RPMI8226 (cell line): ENCODE measurements around the gene PLPPR1.
"Not testable (repeated sequence)": the region's sequence is repeated elsewhere in the genome, so short reads cannot be mapped to it uniquely, and the experiment has no call there.

Experiments used
- DNase-seq: peaks from one replicate; pipeline ENCODE4 v3.0.0-alpha.2; 2015

Gene PLPPR1

GRCh38 chr9:101127369-101127768, 98.8 kb downstream of the PLPPR1 start:
- DNase-seq = not testable (repeated sequence)

DNA sequence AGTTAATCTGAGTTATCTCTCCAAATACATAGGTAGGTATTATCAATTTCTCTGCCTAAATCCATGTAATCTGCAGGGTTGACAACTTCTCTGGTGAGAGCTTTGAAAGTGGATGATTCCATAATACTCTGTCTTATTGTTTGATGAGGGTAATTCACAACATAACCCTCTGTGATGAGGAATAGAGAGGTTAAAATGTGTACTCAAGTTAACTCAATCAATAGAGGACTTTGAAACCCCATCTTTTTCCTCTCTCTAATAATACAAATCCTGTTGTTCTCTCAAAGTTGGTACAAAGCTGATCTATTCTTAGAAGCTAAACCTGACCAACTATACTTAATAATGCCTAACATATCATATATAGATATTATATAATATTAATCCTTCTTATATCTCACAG, 100.1 kb downstream of the PLPPR1 start:
- DNase-seq = no peak

GRCh38 chr9:101130054-101130453, 101.5 kb downstream of the PLPPR1 start:
- no peak for DNase-seq

GRCh38 chr9:101131326-101131725, 102.8 kb downstream of the PLPPR1 start:
- DNase-seq = no peak

DNA sequence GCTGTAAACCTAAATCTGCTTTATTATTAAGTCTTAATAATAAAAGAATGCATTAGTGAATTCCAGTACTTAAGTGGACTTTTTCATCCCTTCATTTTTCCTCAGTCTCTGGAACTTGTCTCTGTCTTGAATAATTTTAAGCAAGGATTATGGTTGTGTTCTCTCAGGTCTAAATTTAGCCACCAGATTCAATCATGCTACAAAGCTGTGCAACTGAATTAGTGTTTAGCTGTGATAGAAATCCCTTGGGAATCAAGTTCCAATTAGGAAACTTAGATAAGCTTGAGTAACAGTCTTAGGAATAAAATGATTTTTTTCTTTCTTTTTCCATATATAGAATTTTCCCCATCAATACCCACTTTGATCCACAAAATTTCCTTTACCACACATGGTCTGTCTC, 104.3 kb downstream of the PLPPR1 start:
- DNase-seq = no peak

GRCh38 chr9:101138509-101138908, 110.0 kb downstream of the PLPPR1 start:
- DNase-seq = no peak

DNA sequence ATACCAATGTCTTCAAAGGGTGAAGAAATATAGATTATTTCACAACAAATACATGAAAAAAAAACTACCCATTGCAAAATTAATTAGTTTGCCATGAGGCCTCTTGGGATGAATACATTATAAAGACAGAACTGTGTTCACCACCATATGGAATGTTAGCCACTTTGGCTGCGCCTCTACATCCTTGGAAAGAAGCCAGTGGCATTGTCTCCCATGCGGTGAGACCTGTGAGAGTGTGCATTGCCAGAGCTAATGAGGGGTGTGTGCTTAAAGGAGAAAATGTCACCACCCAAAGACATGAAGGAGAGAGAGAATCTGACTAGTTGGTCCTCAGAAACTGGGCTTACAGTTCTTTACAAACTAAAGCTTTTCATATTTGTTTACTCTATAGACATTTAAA, 110.6 kb downstream of the PLPPR1 start:
- DNase-seq = no peak

DNA sequence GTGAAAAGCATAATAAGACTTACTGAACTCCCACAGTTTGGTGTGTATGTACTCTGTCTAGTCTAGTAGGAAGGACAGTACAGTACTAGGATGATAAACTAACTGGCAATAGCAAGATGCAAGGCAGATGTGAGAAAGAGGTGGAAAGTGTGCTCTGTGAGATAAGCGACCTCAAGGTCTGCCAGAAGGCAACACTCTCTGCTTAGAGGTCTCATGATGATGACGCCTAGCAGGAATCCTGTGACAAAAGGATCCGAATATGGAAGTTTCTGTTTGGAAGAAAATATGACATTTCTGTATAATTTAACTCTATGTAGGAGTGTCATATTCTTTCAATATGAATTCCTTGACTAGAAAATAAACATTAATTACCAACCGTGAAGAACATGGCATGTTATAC, 112.2 kb downstream of the PLPPR1 start:
- DNase-seq = no peak

GRCh38 chr9:101146508-101146907, 118.0 kb downstream of the PLPPR1 start:
- DNase-seq = no peak

- DNase-seq = no peak
These were observed 119.8 kb downstream of the PLPPR1 start for GRCh38 chr9:101148344-101148743.

- DNase-seq = no peak
These were observed 129.8 kb downstream of the PLPPR1 start for GRCh38 chr9:101158361-101158760.

DNA sequence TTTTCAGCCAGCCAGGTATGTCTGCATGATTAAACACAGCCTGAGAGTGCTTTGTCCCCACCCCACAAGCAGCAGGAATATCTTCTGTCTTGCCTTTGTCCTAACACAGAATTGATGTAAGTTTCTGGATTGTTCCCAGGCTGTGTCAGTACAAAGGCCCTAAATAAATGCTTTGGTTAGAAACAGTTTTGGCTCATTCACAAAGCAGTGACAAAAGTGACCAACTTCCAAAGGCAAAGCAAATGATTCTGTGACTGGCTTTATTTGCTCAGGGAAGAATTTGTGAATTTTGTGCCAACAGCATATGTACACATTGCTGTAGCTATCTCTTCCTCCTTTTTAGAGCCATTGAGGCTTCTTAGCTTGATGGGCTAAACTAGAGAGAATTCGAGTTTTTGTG, 133.7 kb downstream of the PLPPR1 start:
- no peak for DNase-seq

DNA sequence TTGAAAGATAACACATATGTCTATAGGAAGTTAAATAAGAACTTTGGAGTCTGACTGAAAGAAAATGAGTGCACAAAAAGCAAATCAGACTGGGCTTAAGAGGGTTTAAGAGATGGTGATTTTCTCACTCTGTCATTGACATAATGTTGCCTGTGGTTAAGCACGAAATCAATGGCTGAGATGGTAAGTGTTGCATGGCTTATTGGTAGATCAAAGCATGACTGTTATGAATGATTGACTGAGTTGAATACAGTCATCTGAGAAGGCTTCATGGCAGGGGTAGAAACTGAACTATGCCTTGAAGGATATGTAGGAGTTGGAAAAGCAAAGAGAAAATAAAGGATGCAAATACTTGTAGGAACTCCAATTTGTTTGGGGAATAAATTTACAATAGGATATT, 136.6 kb downstream of the PLPPR1 start:
- DNase-seq = no peak

DNA sequence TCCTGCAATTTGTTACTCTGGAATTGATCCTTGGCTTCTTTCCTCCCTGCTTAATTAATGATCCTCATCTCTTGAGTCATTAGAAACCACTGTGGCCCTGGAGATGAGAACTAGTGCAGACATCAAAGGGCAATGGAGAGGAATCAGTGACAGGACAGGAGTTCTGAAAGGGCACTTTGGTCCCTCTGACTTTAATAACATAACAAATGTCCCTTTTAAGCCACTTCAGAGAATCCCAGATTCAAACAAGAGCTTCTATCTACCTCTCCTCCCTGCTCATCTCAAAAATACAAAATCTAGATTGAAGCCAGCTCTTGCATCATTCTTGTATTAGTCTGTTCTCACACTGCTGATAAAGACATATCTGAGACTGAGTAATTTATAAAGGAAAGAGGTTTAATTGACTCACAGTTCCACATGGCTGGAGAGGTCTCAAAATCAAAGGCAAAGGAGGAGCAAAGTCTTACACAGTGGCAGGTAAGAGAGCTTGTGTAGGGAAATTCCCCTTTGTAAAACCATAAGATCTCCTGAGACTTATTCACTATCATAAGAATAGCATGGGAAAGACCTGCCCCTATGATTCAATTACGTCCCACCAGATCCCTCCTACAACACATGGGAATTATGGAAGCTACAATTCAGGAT, 139.1 kb downstream of the PLPPR1 start:
- no peak for DNase-seq

DNA sequence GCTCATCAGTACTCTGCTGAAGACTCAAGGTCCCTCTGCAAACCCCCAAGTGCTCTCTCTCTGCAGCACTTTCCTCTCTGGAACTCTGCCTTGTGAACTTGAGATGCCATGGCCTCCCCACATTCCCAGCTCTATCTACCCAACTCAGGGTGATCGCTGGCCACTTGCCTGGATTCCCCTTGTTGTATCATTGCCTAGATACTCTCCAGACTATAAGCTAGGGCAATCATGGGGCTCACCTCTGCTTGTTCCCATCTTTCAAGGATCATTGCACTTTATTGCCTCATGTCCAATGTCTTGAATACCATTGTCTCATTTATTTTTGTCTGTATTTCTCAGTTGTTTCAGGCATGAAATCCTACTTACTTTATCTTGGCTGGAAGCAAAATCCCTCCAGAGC, 144.1 kb downstream of the PLPPR1 start:
- DNase-seq = no peak

DNA sequence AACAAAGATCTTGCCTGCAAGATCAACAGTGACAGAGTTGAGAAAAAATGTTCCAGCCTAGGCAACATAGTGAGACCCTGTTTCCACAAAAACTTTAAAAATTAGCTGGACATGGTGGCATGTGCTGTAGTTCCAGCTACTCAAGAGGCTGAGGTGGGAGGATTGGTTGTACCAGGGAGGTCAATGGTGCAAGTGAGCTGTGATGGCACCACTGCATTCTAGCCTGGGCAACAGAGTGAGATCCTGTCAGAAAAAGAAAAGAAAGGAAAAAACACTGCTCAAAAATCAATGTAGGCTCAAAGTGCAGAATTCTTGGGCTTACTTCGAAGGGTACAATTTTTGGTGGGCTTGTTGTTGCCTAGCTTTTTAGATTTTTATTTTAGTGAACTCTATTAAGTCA, 145.4 kb downstream of the PLPPR1 start:
- DNase-seq = no peak

DNA sequence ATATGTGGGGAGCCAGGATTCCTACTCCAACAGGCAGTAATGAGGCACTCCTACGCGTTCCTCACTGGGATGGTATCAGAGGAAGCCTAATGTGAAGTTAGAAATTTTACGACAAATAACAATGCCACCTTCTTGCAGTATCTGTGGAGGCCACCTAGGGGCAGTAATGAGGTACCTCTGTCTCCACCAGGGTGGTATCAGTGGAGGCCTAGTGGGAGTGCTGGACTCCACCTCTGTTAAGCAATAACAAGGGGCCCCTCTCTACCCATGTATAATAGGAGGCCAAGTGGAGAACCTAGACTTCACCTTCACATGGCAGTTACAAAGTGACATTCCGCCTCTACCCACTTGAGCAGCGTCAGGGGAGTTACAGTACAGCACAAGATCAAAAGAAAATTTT, 147.9 kb downstream of the PLPPR1 start:
- DNase-seq = no peak

GRCh38 chr9:101184813-101185278, 156.3 kb downstream of the PLPPR1 start:
- DNase-seq = no peak

GRCh38 chr9:101191723-101192122, 163.2 kb downstream of the PLPPR1 start:
- no peak for DNase-seq

DNA sequence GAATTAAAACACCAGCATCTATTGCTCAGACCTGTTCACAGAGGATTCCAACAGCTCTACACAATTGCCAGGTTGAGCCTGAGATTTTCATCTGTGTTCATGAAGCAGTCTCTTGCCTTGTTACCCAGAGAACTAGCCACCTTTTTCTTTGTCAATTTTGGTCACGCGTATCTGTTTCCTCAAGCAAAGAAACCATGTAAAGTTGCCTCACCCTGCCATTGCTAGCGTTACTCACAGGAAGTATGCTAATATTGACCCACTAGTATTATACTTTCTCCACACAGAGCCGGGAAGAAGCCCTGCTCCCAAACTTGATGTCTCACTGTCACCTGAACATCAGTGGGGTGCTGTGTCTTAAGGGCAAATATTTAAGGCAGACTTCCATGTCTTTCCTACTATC, 168.5 kb downstream of the PLPPR1 start:
- no peak for DNase-seq

DNA sequence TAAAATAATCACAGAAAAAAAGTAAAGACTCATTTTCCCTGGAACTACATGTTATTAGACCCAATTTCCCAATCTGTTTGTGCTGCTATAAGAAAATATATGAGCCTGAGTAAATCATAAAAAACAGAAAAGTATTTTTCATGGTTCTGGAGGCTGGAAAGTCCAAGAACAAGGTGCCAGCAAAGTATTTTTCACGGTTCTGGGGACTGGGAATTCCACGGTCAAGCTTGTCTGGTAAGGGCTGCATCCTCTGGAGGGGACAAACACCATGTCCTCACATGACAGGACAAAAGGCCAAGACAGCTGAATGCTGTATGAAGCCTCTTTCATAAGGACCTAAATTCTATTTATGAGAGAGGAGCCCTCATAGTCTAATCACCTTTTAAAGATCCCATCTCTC, 172.3 kb downstream of the PLPPR1 start:
- no peak for DNase-seq

DNA sequence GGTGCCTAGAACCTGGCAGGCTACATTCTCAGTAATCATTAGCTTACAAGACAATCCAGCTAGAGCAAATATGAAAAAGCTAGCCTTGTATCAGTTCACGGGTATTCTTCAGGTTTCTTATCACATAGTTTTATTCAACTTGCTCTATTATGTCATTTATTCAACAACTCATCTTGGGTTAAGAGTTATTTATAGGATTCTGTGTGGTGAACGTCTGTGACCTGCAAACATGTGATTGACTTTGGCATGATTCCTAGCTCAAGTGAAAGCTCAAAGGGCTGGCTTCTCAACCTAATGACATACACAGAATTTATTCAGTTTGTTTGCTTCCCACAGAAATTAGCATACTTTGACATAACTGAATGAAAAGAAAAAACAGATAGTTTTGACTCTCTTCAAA, 173.1 kb downstream of the PLPPR1 start:
- DNase-seq = no peak

GRCh38 chr9:101209670-101210069, 181.1 kb downstream of the PLPPR1 start:
- DNase-seq = no peak

GRCh38 chr9:101212661-101213060, 184.1 kb downstream of the PLPPR1 start:
- no peak for DNase-seq

DNA sequence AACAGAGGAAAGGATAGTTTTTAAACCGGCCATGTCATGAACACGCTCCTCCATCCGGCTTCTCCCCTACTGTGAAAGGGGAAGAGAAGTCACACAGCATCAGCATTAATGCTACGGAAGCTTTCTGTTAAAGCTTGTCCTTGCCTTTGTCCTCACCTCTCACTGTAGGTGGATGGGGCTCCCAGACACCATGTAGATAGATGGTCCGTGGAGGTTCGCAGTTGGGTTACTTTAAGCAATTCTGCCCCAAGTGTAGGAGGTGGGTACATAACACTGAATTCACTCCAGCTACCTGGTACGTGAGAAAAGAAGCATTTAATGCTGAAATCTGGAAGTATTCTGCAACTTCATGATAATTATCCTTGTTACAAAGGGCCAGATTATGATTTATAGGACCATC, 190.5 kb downstream of the PLPPR1 start:
- DNase-seq = no peak

GRCh38 chr9:101220341-101220740, 191.8 kb downstream of the PLPPR1 start:
- DNase-seq = no peak
